Neuronal stem cell (in vitro differentiated cells): ENCODE measurements around the gene FARP1.
A peak's percentile ranks its signal among the peaks of the same experiment; 100 is the strongest.

Experiments
- DNase-seq: peaks from one replicate; pipeline ENCODE4 v3.0.0-alpha.2; 2013; ENCODE audit warnings: low spot score
- H2AFZ ChIP-seq: one replicate; pipeline ENCODE4 v1.6.1; 2013; ENCODE audit warnings: mild to moderate bottlenecking, low read length, inconsistent platforms
- H2AK5ac ChIP-seq: 2 replicates; pipeline ENCODE4 v1.6.1; 2013; ENCODE audit warnings: low read depth, mild to moderate bottlenecking, inconsistent platforms, low read length, moderate library complexity, mixed read lengths
- H2BK120ac ChIP-seq: 2 replicates; pipeline ENCODE4 v1.6.1; 2013; ENCODE audit warnings: low read depth, mild to moderate bottlenecking, inconsistent platforms, low read length, moderate library complexity, mixed read lengths
- H2BK12ac ChIP-seq: one replicate; pipeline ENCODE4 v1.6.1; 2013; ENCODE audit warnings: low read length, inconsistent platforms
- H2BK15ac ChIP-seq: 2 replicates; pipeline ENCODE4 v1.6.1; 2013; ENCODE audit warnings: mild to moderate bottlenecking, low read length, inconsistent platforms, mixed read lengths
- H2BK5ac ChIP-seq: one replicate; pipeline ENCODE4 v1.6.1; 2013; ENCODE audit warnings: inconsistent platforms, mild to moderate bottlenecking, low read length, moderate library complexity
- H3K14ac ChIP-seq: one replicate; pipeline ENCODE4 v1.6.1; 2013; ENCODE audit warnings: low read length, inconsistent platforms
- H3K18ac ChIP-seq: 2 replicates; pipeline ENCODE4 v1.6.1; 2013; ENCODE audit warnings: low read length, inconsistent platforms
- H3K23ac ChIP-seq: 2 replicates; pipeline ENCODE4 v1.6.1; 2013; ENCODE audit warnings: low read depth, mild to moderate bottlenecking, mixed read lengths, low read length, inconsistent platforms; ENCODE audit not compliant: poor library complexity
- H3K27ac ChIP-seq: replicated peaks from 3 replicates; pipeline ENCODE4 v1.5.1; 2013; ENCODE audit warnings: low read length, inconsistent platforms
- H3K27me3 ChIP-seq, 3 experiments: 2 replicates each; pipeline ENCODE4 v1.6.1; 2013; ENCODE audit warnings: low read length in 3 of 3, mild to moderate bottlenecking in 2 of 3, inconsistent platforms in 1 of 3, low read depth in 1 of 3, mixed read lengths in 1 of 3, moderate library complexity in 1 of 3; ENCODE audit not compliant: control insufficient read depth in 3 of 3, insufficient read depth in 3 of 3
- H3K36me3 ChIP-seq, 2 donors: replicated peaks in 1 of 2; 2 replicates each; pipeline ENCODE4 v1.6.1; 2013; ENCODE audit warnings: low read length in 2 of 2; ENCODE audit not compliant: control insufficient read depth in 2 of 2, insufficient read depth in 2 of 2
- H3K4ac ChIP-seq: 2 replicates; pipeline ENCODE4 v1.6.1; 2013; ENCODE audit warnings: inconsistent platforms, mild to moderate bottlenecking, low read length, moderate library complexity
- H3K4me1 ChIP-seq, 2 donors: 1 replicate in 1 of 2; 2 replicates in 1 of 2; pipeline ENCODE4 v1.6.1; 2013; ENCODE audit warnings: low read length in 2 of 2, low read depth in 1 of 2; ENCODE audit not compliant: control insufficient read depth in 2 of 2, insufficient read depth in 1 of 2
- H3K4me2 ChIP-seq: one replicate; pipeline ENCODE4 v1.6.1; 2013; ENCODE audit warnings: mild to moderate bottlenecking, low read length, inconsistent platforms; ENCODE audit not compliant: insufficient read depth, poor library complexity, severe bottlenecking
- H3K4me3 ChIP-seq, 2 donors: 2 replicates each; pipeline ENCODE4 v1.5.1; 2013; ENCODE audit warnings: low read length in 2 of 2, mild to moderate bottlenecking in 2 of 2, inconsistent platforms in 1 of 2, moderate library complexity in 1 of 2
- H3K79me1 ChIP-seq: one replicate; pipeline ENCODE4 v1.6.1; 2013; ENCODE audit warnings: low read depth, mild to moderate bottlenecking, inconsistent platforms, low read length, moderate library complexity
- H3K9ac ChIP-seq: one replicate; pipeline ENCODE4 v1.6.1; 2013; ENCODE audit warnings: mild to moderate bottlenecking, low read depth, low read length, inconsistent platforms; ENCODE audit not compliant: poor library complexity
- H3K9me3 ChIP-seq, 2 donors: replicated peaks in 1 of 2; 2 replicates each; pipeline versions ENCODE3 to v1.6.1; 2013; ENCODE audit warnings: low read length in 2 of 2, mild to moderate bottlenecking in 2 of 2, inconsistent platforms in 1 of 2, low read depth in 1 of 2, mixed read lengths in 1 of 2, moderate library complexity in 1 of 2; ENCODE audit not compliant: control insufficient read depth in 2 of 2, insufficient read depth in 1 of 2
- H4K8ac ChIP-seq: one replicate; pipeline ENCODE4 v1.6.1; 2013; ENCODE audit warnings: low read depth, mild to moderate bottlenecking, inconsistent platforms, low read length, moderate library complexity
- H4K91ac ChIP-seq: one replicate; pipeline ENCODE4 v1.6.1; 2013; ENCODE audit warnings: low read length, low read depth, mild to moderate bottlenecking, inconsistent platforms; ENCODE audit not compliant: poor library complexity
- WGBS, 2 donors: extraction: QIAGEN DNeasy Blood & Tissue Kit; methylation state at CpG; one replicate each; pipeline ENCODE4 v1.1.7; 2013; ENCODE audit warnings: missing lambda C conversion rate in 2 of 2, mixed read lengths in 1 of 2; ENCODE audit not compliant: insufficient read length in 2 of 2, insufficient replicate concordance in 1 of 2; ENCODE audit errors: extremely low coverage in 2 of 2; 5-methylcytosine and 5-hydroxymethylcytosine counted together

Gene FARP1

GRCh38 chr13:98370806-98371515 lies 228.1 kb downstream of the FARP1 start:
- Histone ChIP-seq H3K14ac (peak overlapping the region; percentile 57), H3K23ac (no peak overlapping the region), H3K18ac (no peak overlapping the region), H2BK15ac (no peak overlapping the region), H4K8ac (no peak overlapping the region), H3K4ac (no peak overlapping the region), H2AFZ (no peak overlapping the region), H3K4me3 (no peak overlapping the region), H3K27ac (peak overlapping the region; percentile 30), H3K36me3 (peaks cover 8 to 23% of the 10 kb centered on the region in 2 donors), H3K9ac (peak overlapping the region; percentile 47), H2AK5ac (no peak overlapping the region), H3K4me2 (no peak overlapping the region), H4K91ac (no peak overlapping the region), H3K9me3 (peaks cover 2 to 16% of the 10 kb centered on the region in 2 donors), H3K27me3 (no peaks in the 10 kb centered on the region), H3K4me1 (peaks cover 7 to 19% of the 10 kb centered on the region in 2 donors), H2BK12ac (no peak overlapping the region), H2BK120ac (no peak overlapping the region), H3K79me1 (no peaks in the 10 kb centered on the region), H2BK5ac (no peak overlapping the region)
- WGBS, 2 donors: no CpG with 5 or more reads among the region's 16 CpGs
- DNase-seq: no peak

- H2BK15ac ChIP-seq: no peak overlapping the region
- no peak overlapping the region for H2AK5ac ChIP-seq
- no peak overlapping the region for H3K23ac ChIP-seq
- H3K27ac ChIP-seq: no peak overlapping the region
- H3K9ac ChIP-seq: no peak overlapping the region
- no peak overlapping the region for H4K8ac ChIP-seq
- H2BK120ac ChIP-seq: no peak overlapping the region
- H4K91ac ChIP-seq: no peak overlapping the region
- H3K36me3 ChIP-seq: peaks cover 8 to 23% of the 10 kb centered on the region in 2 donors
- H3K18ac ChIP-seq: no peak overlapping the region
- H3K4me3 ChIP-seq: no peak overlapping the region
- no peak overlapping the region for H2BK12ac ChIP-seq
- no peak overlapping the region for H3K14ac ChIP-seq
- H3K4ac ChIP-seq: no peak overlapping the region
- H3K27me3 ChIP-seq: no peaks in the 10 kb centered on the region
- WGBS, 2 donors: no CpG with 5 or more reads among the region's 5 CpGs
- no peak overlapping the region for H2AFZ ChIP-seq
- H3K9me3 ChIP-seq: peaks cover 2 to 16% of the 10 kb centered on the region in 2 donors
- DNase-seq: no peak
- H3K4me2 ChIP-seq: no peak overlapping the region
- H3K79me1 ChIP-seq: no peaks in the 10 kb centered on the region
- H3K4me1 ChIP-seq: peaks cover 7 to 17% of the 10 kb centered on the region in 2 donors
- H2BK5ac ChIP-seq: no peak overlapping the region
Measured at GRCh38 chr13:98371516-98372023, 228.7 kb downstream of the FARP1 start.

- WGBS, 2 donors: no CpG with 5 or more reads among the region's 8 CpGs
Measured at GRCh38 chr13:98372876-98373275, 230.0 kb downstream of the FARP1 start.

GRCh38 chr13:98374750-98375149 lies 231.9 kb downstream of the FARP1 start:
- no peak overlapping the region for H2BK15ac ChIP-seq
- no CpG with 5 or more reads among the region's 1 CpG for WGBS, 2 donors
- no peak overlapping the region for H2AFZ ChIP-seq
- no peak overlapping the region for H3K4ac ChIP-seq
- no peak overlapping the region for H3K9ac ChIP-seq
- H3K4me1 ChIP-seq: peaks cover 7 to 19% of the 10 kb centered on the region in 2 donors
- no peaks in the 10 kb centered on the region for H3K27me3 ChIP-seq
- H3K36me3 ChIP-seq: peaks cover 2 to 24% of the 10 kb centered on the region in 2 donors
- H2BK12ac ChIP-seq: no peak overlapping the region
- H4K8ac ChIP-seq: no peak overlapping the region
- H3K27ac ChIP-seq: no peak overlapping the region
- H3K79me1 ChIP-seq: no peaks in the 10 kb centered on the region
- no peak overlapping the region for H2BK5ac ChIP-seq
- H3K14ac ChIP-seq: no peak overlapping the region
- no peak overlapping the region for H2AK5ac ChIP-seq
- no peak overlapping the region for H3K4me3 ChIP-seq
- H4K91ac ChIP-seq: no peak overlapping the region
- no peak overlapping the region for H3K4me2 ChIP-seq
- peaks cover 2 to 16% of the 10 kb centered on the region in 2 donors for H3K9me3 ChIP-seq
- no peak overlapping the region for H3K18ac ChIP-seq
- no peak overlapping the region for H2BK120ac ChIP-seq
- H3K23ac ChIP-seq: no peak overlapping the region
- DNase-seq: no peak

More at GRCh38 chr13:98372876-98373275, 230.0 kb downstream of the FARP1 start:
- no peak overlapping the region for H2AFZ ChIP-seq
- no peak for DNase-seq
- peaks cover 7 to 19% of the 10 kb centered on the region in 2 donors for H3K4me1 ChIP-seq
- no peak overlapping the region for H3K18ac ChIP-seq
- H3K4me2 ChIP-seq: no peak overlapping the region
- H2AK5ac ChIP-seq: no peak overlapping the region
- H3K4ac ChIP-seq: no peak overlapping the region
- H3K9ac ChIP-seq: no peak overlapping the region
- H4K91ac ChIP-seq: no peak overlapping the region
- no peak overlapping the region for H2BK120ac ChIP-seq
- no peak overlapping the region for H2BK12ac ChIP-seq
- H3K23ac ChIP-seq: no peak overlapping the region
- no peak overlapping the region for H2BK15ac ChIP-seq
- H2BK5ac ChIP-seq: no peak overlapping the region
- H4K8ac ChIP-seq: no peak overlapping the region
- no peaks in the 10 kb centered on the region for H3K27me3 ChIP-seq
- no peaks in the 10 kb centered on the region for H3K79me1 ChIP-seq
- H3K36me3 ChIP-seq: peaks cover 8 to 25% of the 10 kb centered on the region in 2 donors
- H3K9me3 ChIP-seq: peaks cover 2 to 16% of the 10 kb centered on the region in 2 donors
- H3K27ac ChIP-seq: no peak overlapping the region
- H3K14ac ChIP-seq: no peak overlapping the region
- no peak overlapping the region for H3K4me3 ChIP-seq
